ENCODE data around the gene SH3PXD2A. TPM values are rescaled to one million over a fixed set of nuclear protein-coding genes. Genes with fewer than 3 reads are reported as not detected.
"Not testable (repeated sequence)": the region's sequence is repeated elsewhere in the genome, so short reads cannot be mapped to it uniquely, and the experiment has no call there.

SH3PXD2A gene
- total RNA-seq, 4 donors from 2014 or later = 9.4 to 20.6 (median 11.2) TPM

GRCh38 chr10:103847346-103847745, 8.0 kb downstream of the SH3PXD2A start:
- WGBS, 2 donors = 83 to 92% methylated on average over 7 of the region's 7 CpGs
- H3K9me3 ChIP-seq = no peaks in the 10 kb centered on the region

GRCh38 chr10:103845972-103846371, 9.4 kb downstream of the SH3PXD2A start:
- Histone ChIP-seq H3K27ac (no peak overlapping the region), H3K36me3 (no peaks in the 10 kb centered on the region), H3K4me3 (replicated peaks in 1 of 3) (no peak overlapping the region), H3K4me1 (peaks cover 2 to 30% of the 10 kb centered on the region in 2 donors), H3K9me3 (no peaks in the 10 kb centered on the region), H3K27me3 (no peaks in the 10 kb centered on the region)
- WGBS, 2 donors = 77 to 85% methylated on average over 5 of the region's 5 CpGs
- TF ChIP-seq CTCF (IDR thresholded peaks at IDR 0.05) (no peak), POLR2A (IDR thresholded peaks at IDR 0.05) (no peak)
- DNase-seq = peak in 1 of 2 donors; percentile 24
- intact Hi-C loops (cut with DNase I) = no loop called here

More at GRCh38 chr10:103847346-103847745, 8.0 kb downstream of the SH3PXD2A start:
- Histone ChIP-seq H3K36me3 (no peaks in the 10 kb centered on the region), H3K4me1 (peaks cover 2 to 43% of the 10 kb centered on the region in 2 donors), H3K27ac (no peak overlapping the region), H3K27me3 (no peaks in the 10 kb centered on the region), H3K4me3 (replicated peaks in 1 of 3) (no peak overlapping the region)
- intact Hi-C loops (cut with DNase I) = no loop called here
- no peak for TF ChIP-seq CTCF (IDR thresholded peaks at IDR 0.05)
- no peak for TF ChIP-seq POLR2A (IDR thresholded peaks at IDR 0.05)
- DNase-seq = no peak

GRCh38 chr10:103845346-103845745, 10.0 kb downstream of the SH3PXD2A start:
- H3K27me3 ChIP-seq; H3K36me3 ChIP-seq; H3K27ac ChIP-seq; H3K9me3 ChIP-seq; DNase-seq; H3K4me3 ChIP-seq (replicated peaks in 1 of 3); intact Hi-C loops (cut with DNase I): not testable (repeated sequence)
- peaks cover 2 to 28% of the 10 kb centered on the region in 2 donors for H3K4me1 ChIP-seq
- 76 to 78% methylated on average over 3 of the region's 3 CpGs for WGBS, 2 donors

GRCh38 chr10:103843854-103844570, 11.4 kb downstream of the SH3PXD2A start:
- Histone ChIP-seq H3K36me3 (no peaks in the 10 kb centered on the region), H3K4me1 (peaks cover 2 to 25% of the 10 kb centered on the region in 2 donors), H3K27me3 (no peaks in the 10 kb centered on the region), H3K27ac (no peak overlapping the region), H3K4me3 (replicated peaks in 1 of 3) (no peak overlapping the region), H3K9me3 (no peaks in the 10 kb centered on the region)
- DNase-seq = no peak
- no peak for TF ChIP-seq CTCF (IDR thresholded peaks at IDR 0.05)
- TF ChIP-seq POLR2A (IDR thresholded peaks at IDR 0.05) = no peak
- 48 to 66% methylated on average over 3 to 6 of the region's 6 CpGs for WGBS, 2 donors
- intact Hi-C loops (cut with DNase I) = no loop called here

- intact Hi-C loops (cut with DNase I) = no loop called here
- Histone ChIP-seq H3K27ac (no peak overlapping the region), H3K9me3 (no peaks in the 10 kb centered on the region), H3K4me1 (peaks cover 2 to 25% of the 10 kb centered on the region in 2 donors), H3K4me3 (replicated peaks in 1 of 3) (no peak overlapping the region), H3K36me3 (no peaks in the 10 kb centered on the region), H3K27me3 (no peaks in the 10 kb centered on the region)
- TF ChIP-seq CTCF (IDR thresholded peaks at IDR 0.05) = no peak
- TF ChIP-seq POLR2A (IDR thresholded peaks at IDR 0.05) = no peak
- WGBS, 2 donors = 84 to 91% methylated on average over 3 of the region's 3 CpGs
- DNase-seq = no peak
Observed at GRCh38 chr10:103843045-103843444, 12.3 kb downstream of the SH3PXD2A start.
